HG02763 (cell line): ENCODE results near the gene MKI67.
"Not testable (repeated sequence)": the region's sequence is repeated elsewhere in the genome, so short reads cannot be mapped to it uniquely, and the experiment has no call there.

Source experiments
- ATAC-seq: cut with Tn5 transposase; IDR thresholded peaks from one replicate; pipeline ENCODE4 v1.9.1; 2021; ENCODE audit warnings: mild to moderate bottlenecking, moderate library complexity; ENCODE audit not compliant: unreplicated experiment

MKI67 gene

GRCh38 chr10:128125944-128126764, at the start of gene MKI67:
Gene MKI67 (minus strand): TSS chr10:128126423. CDS start chr10:128125667, 756 bp downstream.
- ATAC-seq = peak; percentile 84

GRCh38 chr10:128174581-128175559, 48.6 kb upstream of the MKI67 start:
- no peak for ATAC-seq

- ATAC-seq = no peak
These were observed 47.2 kb upstream of the MKI67 start for GRCh38 chr10:128173386-128173785.

- no peak for ATAC-seq
These were observed 46.5 kb upstream of the MKI67 start for GRCh38 chr10:128172756-128173155.

- no peak for ATAC-seq
These were observed 43.7 kb upstream of the MKI67 start for GRCh38 chr10:128169811-128170379.

GRCh38 chr10:128167926-128168520, 41.8 kb upstream of the MKI67 start:
- no peak for ATAC-seq

- ATAC-seq = not testable (repeated sequence)
These were observed 40.9 kb upstream of the MKI67 start for GRCh38 chr10:128167123-128167522.

GRCh38 chr10:128166151-128166550, 39.9 kb upstream of the MKI67 start:
- no peak for ATAC-seq

GRCh38 chr10:128165536-128165935, 39.3 kb upstream of the MKI67 start:
- no peak for ATAC-seq

- no peak for ATAC-seq
These were observed 37.5 kb upstream of the MKI67 start for GRCh38 chr10:128163701-128164100.

- no peak for ATAC-seq
These were observed 34.8 kb upstream of the MKI67 start for GRCh38 chr10:128161031-128161430.

- ATAC-seq = no peak
These were observed 34.1 kb upstream of the MKI67 start for GRCh38 chr10:128160297-128160711.

GRCh38 chr10:128158021-128158795, 32.0 kb upstream of the MKI67 start:
- ATAC-seq = no peak

- ATAC-seq = no peak
These were observed 31.0 kb upstream of the MKI67 start for GRCh38 chr10:128156999-128157755.

GRCh38 chr10:128152741-128153580, 26.7 kb upstream of the MKI67 start:
- no peak for ATAC-seq

- ATAC-seq = no peak
These were observed 24.8 kb upstream of the MKI67 start for GRCh38 chr10:128151031-128151430.

GRCh38 chr10:128150561-128150960, 24.3 kb upstream of the MKI67 start:
- no peak for ATAC-seq

GRCh38 chr10:128150045-128150493, 23.8 kb upstream of the MKI67 start:
- ATAC-seq = peak; percentile 83
